Endodermal cell (in vitro differentiated cells): Measurements from ENCODE around the gene RBM27. TPM values are rescaled to one million over a fixed set of nuclear protein-coding genes. Genes with fewer than 3 reads are reported as not detected.
"Not testable (repeated sequence)": the region's sequence is repeated elsewhere in the genome, so short reads cannot be mapped to it uniquely, and the experiment has no call there.

Experiments used
- DNase-seq: peaks from one replicate; pipeline ENCODE4 v3.0.0-alpha.2; 2017
- H3K27ac ChIP-seq: 2 replicates; pipeline ENCODE4 v1.5.1; 2013; ENCODE audit warnings: mild to moderate bottlenecking, low read depth, low read length, moderate library complexity
- H3K27me3 ChIP-seq: 2 replicates; pipeline ENCODE4 v1.6.1; 2013; ENCODE audit warnings: mild to moderate bottlenecking, low read length, moderate library complexity; ENCODE audit not compliant: insufficient read depth, control insufficient read depth, poor library complexity, severe bottlenecking
- H3K36me3 ChIP-seq: 2 replicates; pipeline ENCODE4 v1.7.0; 2013; ENCODE audit warnings: mild to moderate bottlenecking, low read length, moderate library complexity; ENCODE audit not compliant: control insufficient read depth, insufficient read depth
- H3K4me1 ChIP-seq: one replicate; pipeline ENCODE4 v1.7.0; 2013; ENCODE audit warnings: low read length; ENCODE audit not compliant: control insufficient read depth, insufficient read depth
- H3K4me3 ChIP-seq: 2 replicates; pipeline ENCODE4 v1.5.1; 2013; ENCODE audit warnings: mild to moderate bottlenecking, low read length, moderate library complexity
- H3K9ac ChIP-seq: 2 replicates; pipeline ENCODE4 v1.6.1; 2013; ENCODE audit warnings: mild to moderate bottlenecking, low read length, moderate library complexity; ENCODE audit not compliant: poor library complexity, severe bottlenecking; ENCODE audit errors: extremely low read depth
- H3K9me3 ChIP-seq: 2 replicates; pipeline ENCODE4 v1.6.1; 2013; ENCODE audit warnings: mild to moderate bottlenecking, low read length, moderate library complexity; ENCODE audit not compliant: control insufficient read depth
- H3K27ac Mint-ChIP-seq: 2 replicates; pipeline ENCODE4 v1.8.0; 2020; ENCODE audit warnings: mixed read lengths
- H3K27me3 Mint-ChIP-seq: 2 replicates; pipeline ENCODE4 v1.8.0; 2021; ENCODE audit warnings: mild to moderate bottlenecking, mixed read lengths; ENCODE audit not compliant: insufficient read depth
- H3K36me3 Mint-ChIP-seq: 2 replicates; pipeline ENCODE4 v1.8.0; 2020; ENCODE audit warnings: low read depth, mixed read lengths
- H3K4me1 Mint-ChIP-seq: 2 replicates; pipeline ENCODE4 v1.8.0; 2020; ENCODE audit warnings: mixed read lengths
- H3K4me3 Mint-ChIP-seq: 2 replicates; pipeline ENCODE4 v1.8.0; 2020; ENCODE audit warnings: mild to moderate bottlenecking, moderate library complexity, mixed read lengths
- H3K9me3 Mint-ChIP-seq: 2 replicates; pipeline ENCODE4 v1.8.0; 2020; ENCODE audit warnings: mild to moderate bottlenecking, mixed read lengths
- CTCF ChIP-seq: fragments of 200-600 bp; sonication (generic); conservative IDR thresholded peaks from 2 replicates; pipeline ENCODE4 v1.5.0; 2021; ENCODE audit warnings: antibody characterized with exemption, mild to moderate bottlenecking
- WGBS, 2 experiments: methylation state at CpG; one replicate each; pipeline versions ENCODE4 v1.1.5 to v1.1.7; 2013; ENCODE audit warnings: missing lambda C conversion rate in 2 of 2, mixed read lengths in 1 of 2; ENCODE audit not compliant: insufficient coverage in 1 of 2, insufficient read length in 1 of 2; 5-methylcytosine and 5-hydroxymethylcytosine counted together
- total RNA-seq, 2 donors: library from RNA; stranded (reverse); fragmentation: NEBNext Ultra II Directional in 1 of 2; extraction: Animal tissue kit (Norgen Biotek cat#: 25700) in 1 of 2; gene quantifications; 2 replicates in 1 of 2; 3 replicates in 1 of 2; pipeline ENCODE4 v1.2.1, GENCODE V29; 2021

Gene RBM27
- total RNA-seq, 2 donors from 2014 or later, result 26.9 to 30.9 TPM

GRCh38 chr5:146209714-146210113 is 6.3 kb downstream of the RBM27 start:
- Histone ChIP-seq H3K4me1 (no peaks in the 10 kb centered on the region), H3K27me3 (no peaks in the 10 kb centered on the region), H3K4me3 (no peak overlapping the region), H3K9ac (no peak overlapping the region), H3K36me3 (no peaks in the 10 kb centered on the region), H3K27ac (no peak overlapping the region), H3K9me3 (no peaks in the 10 kb centered on the region)
- H3K27me3 Mint-ChIP-seq, result no peaks in the 10 kb centered on the region
- no peak for TF ChIP-seq CTCF
- peaks cover 7% of the 10 kb centered on the region for H3K36me3 Mint-ChIP-seq
- H3K4me1 Mint-ChIP-seq, result no peaks in the 10 kb centered on the region
- no peak overlapping the region for H3K4me3 Mint-ChIP-seq
- no peak overlapping the region for H3K27ac Mint-ChIP-seq
- DNase-seq, result no peak
- 95% methylated on average over 1 of the region's 2 CpGs; no CpG with 5 or more reads in 1 of the 2 experiments for WGBS, 2 experiments
- no peaks in the 10 kb centered on the region for H3K9me3 Mint-ChIP-seq

- H3K27ac ChIP-seq, H3K27me3 ChIP-seq, H3K36me3 Mint-ChIP-seq, H3K9me3 ChIP-seq, H3K4me1 ChIP-seq, H3K27ac Mint-ChIP-seq, H3K4me3 ChIP-seq, H3K27me3 Mint-ChIP-seq, H3K9ac ChIP-seq, H3K4me3 Mint-ChIP-seq, DNase-seq, H3K36me3 ChIP-seq, H3K9me3 Mint-ChIP-seq, H3K4me1 Mint-ChIP-seq: not testable (repeated sequence)
- WGBS, 2 experiments, result 94 to 98% methylated on average over 6 to 13 of the region's 13 CpGs
Observed at GRCh38 chr5:146210810-146211209, 7.4 kb downstream of the RBM27 start.

GRCh38 chr5:146213210-146213826 is 9.9 kb downstream of the RBM27 start:
- no peaks in the 10 kb centered on the region for H3K9me3 Mint-ChIP-seq
- peaks cover 7% of the 10 kb centered on the region for H3K36me3 Mint-ChIP-seq
- no peak for TF ChIP-seq CTCF
- no peak overlapping the region for H3K27ac ChIP-seq
- no peaks in the 10 kb centered on the region for H3K9me3 ChIP-seq
- no peak overlapping the region for H3K4me3 ChIP-seq
- no peak overlapping the region for H3K4me3 Mint-ChIP-seq
- no peaks in the 10 kb centered on the region for H3K36me3 ChIP-seq
- 88 to 93% methylated on average over 3 to 4 of the region's 4 CpGs for WGBS, 2 experiments
- no peak for DNase-seq
- H3K9ac ChIP-seq, result no peak overlapping the region
- no peaks in the 10 kb centered on the region for H3K4me1 ChIP-seq
- no peaks in the 10 kb centered on the region for H3K4me1 Mint-ChIP-seq
- no peaks in the 10 kb centered on the region for H3K27me3 Mint-ChIP-seq
- no peak overlapping the region for H3K27ac Mint-ChIP-seq
- no peaks in the 10 kb centered on the region for H3K27me3 ChIP-seq

GRCh38 chr5:146214881-146215280 is 11.5 kb downstream of the RBM27 start:
- not testable (repeated sequence) for H3K9ac ChIP-seq, H3K4me1 Mint-ChIP-seq, H3K4me3 ChIP-seq, H3K27me3 ChIP-seq, H3K4me1 ChIP-seq, H3K27ac ChIP-seq, H3K36me3 ChIP-seq, H3K27me3 Mint-ChIP-seq, H3K9me3 ChIP-seq, H3K4me3 Mint-ChIP-seq, H3K27ac Mint-ChIP-seq, H3K9me3 Mint-ChIP-seq, DNase-seq
- WGBS, 2 experiments, result 86 to 95% methylated on average over 2 to 5 of the region's 5 CpGs
- H3K36me3 Mint-ChIP-seq, result peaks cover 16% of the 10 kb centered on the region
